K562 (cell line): ENCODE measurements around the gene MYL4. TPM values are rescaled to one million over a fixed set of nuclear protein-coding genes. Genes with fewer than 3 reads are reported as not detected.

Experiments used
- CREB1 ChIP-seq, 2 experiments: sonication (generic) in 1 of 2; formaldehyde crosslinking in 1 of 2; IDR thresholded peaks; 2 replicates each; pipeline versions ENCODE4 v1.6.1 to v1.8.0; 2012 to 2022; ENCODE audit warnings: inconsistent platforms in 1 of 2, mild to moderate bottlenecking in 1 of 2, missing genetic modification reagents in 1 of 2, moderate library complexity in 1 of 2
- DLX4 ChIP-seq: fragments of 250-450 bp; sonication (Bioruptor Pico); IDR thresholded peaks from 2 replicates; pipeline ENCODE4 v1.6.1; 2021; ENCODE audit warnings: mild to moderate bottlenecking
- DMBX1 ChIP-seq: fragments of 250-450 bp; sonication (Bioruptor Pico); IDR thresholded peaks from 2 replicates; pipeline ENCODE4 v1.8.0; 2022; ENCODE audit warnings: inconsistent platforms, mild to moderate bottlenecking, moderate library complexity, borderline replicate concordance
- ELF4 ChIP-seq: fragments of 450-650 bp; formaldehyde crosslinking; IDR thresholded peaks from 2 replicates; pipeline ENCODE4 v1.4.0; 2022; ENCODE audit warnings: missing genetic modification characterization
- GABPB1 ChIP-seq: sonication (generic); formaldehyde crosslinking; IDR thresholded peaks from 2 replicates; pipeline ENCODE4 v1.8.0; 2022; ENCODE audit warnings: mild to moderate bottlenecking, missing genetic modification reagents
- GMEB1 ChIP-seq: fragments of 250-450 bp; sonication (Bioruptor Pico); IDR thresholded peaks from 2 replicates; pipeline ENCODE4 v1.4.0; 2020; ENCODE audit warnings: mild to moderate bottlenecking
- HDAC2 ChIP-seq: fragments of 450-650 bp; IDR thresholded peaks from 2 replicates; pipeline ENCODE4 v1.6.1; 2016; ENCODE audit warnings: mild to moderate bottlenecking
- HMGN3 ChIP-seq: IDR thresholded peaks from 2 replicates; pipeline ENCODE4 v1.6.1; 2011; ENCODE audit warnings: borderline replicate concordance, low read depth, mild to moderate bottlenecking, mixed read lengths, low read length; ENCODE audit not compliant: insufficient read length; ENCODE audit errors: extremely low read depth
- MAFG ChIP-seq: fragments of 450-650 bp; conservative IDR thresholded peaks from 2 replicates; pipeline ENCODE4 v1.6.1; 2016; ENCODE audit warnings: missing genetic modification characterization, missing compliant biosample characterization
- NEUROD1 ChIP-seq: fragments of 150-350 bp; IDR thresholded peaks from 2 replicates; pipeline ENCODE4 v1.6.1; 2014; ENCODE audit warnings: borderline replicate concordance, low read length, low read depth; ENCODE audit not compliant: partially characterized antibody
- NR2C1 ChIP-seq, 2 experiments: fragments of 450-650 bp; IDR thresholded peaks; 2 replicates each; pipeline ENCODE4 v1.6.1; 2017; ENCODE audit warnings: mild to moderate bottlenecking in 2 of 2, antibody characterized with exemption in 1 of 2, inconsistent platforms in 1 of 2, missing compliant biosample characterization in 1 of 2, missing genetic modification characterization in 1 of 2
- PCBP2 ChIP-seq: fragments of 200-400 bp; formaldehyde crosslinking; IDR thresholded peaks from 2 replicates; pipeline ENCODE4 v1.6.1; 2018; ENCODE audit warnings: low read length, low read depth, mild to moderate bottlenecking, moderate library complexity; ENCODE audit not compliant: poor library complexity, severe bottlenecking
- SPI1 ChIP-seq: IDR thresholded peaks from 2 replicates; pipeline ENCODE4 v1.6.1; 2011; ENCODE audit warnings: low read depth, low read length, control low read depth, borderline replicate concordance
- SRSF7 ChIP-seq: fragments of 200-400 bp; formaldehyde crosslinking; optimal IDR thresholded peaks from 2 replicates; pipeline ENCODE3; 2017; ENCODE audit warnings: mild to moderate bottlenecking, low read depth, low read length
- TEAD2 ChIP-seq: fragments of 450-650 bp; IDR thresholded peaks from 2 replicates; pipeline ENCODE4 v1.6.1; 2016; ENCODE audit warnings: missing genetic modification characterization, control low read depth, missing compliant biosample characterization
- USF2 ChIP-seq: sonication (generic); formaldehyde crosslinking; IDR thresholded peaks from 2 replicates; pipeline ENCODE4 v1.5.0; 2020; ENCODE audit warnings: missing genetic modification reagents
- ZBTB8A ChIP-seq: fragments of 450-650 bp; IDR thresholded peaks from 2 replicates; pipeline ENCODE4 v1.6.1; 2018; ENCODE audit warnings: mild to moderate bottlenecking, moderate library complexity; ENCODE audit not compliant: partially characterized antibody
- ZNF212 ChIP-seq: fragments of 450-650 bp; formaldehyde crosslinking; IDR thresholded peaks from 2 replicates; pipeline ENCODE4 v1.4.0; 2020; ENCODE audit warnings: mild to moderate bottlenecking
- ZNF23 ChIP-seq: fragments of 250-450 bp; sonication (Bioruptor Pico); IDR thresholded peaks from 2 replicates; pipeline ENCODE4 v1.4.0; 2020; ENCODE audit warnings: mild to moderate bottlenecking
- ZNF253 ChIP-seq: fragments of 250-450 bp; sonication (Bioruptor Pico); conservative IDR thresholded peaks from 2 replicates; pipeline ENCODE4 v1.6.1; 2021; ENCODE audit warnings: mild to moderate bottlenecking
- ZNF395 ChIP-seq: fragments of 200-800 bp; sonication (Bioruptor generic); IDR thresholded peaks from 2 replicates; pipeline ENCODE4 v1.6.1; 2017; ENCODE audit warnings: missing genetic modification characterization, missing compliant biosample characterization
- ZNF507 ChIP-seq: conservative IDR thresholded peaks from 2 replicates; pipeline ENCODE4 v1.6.1; 2017; ENCODE audit warnings: missing genetic modification characterization, missing compliant biosample characterization
- ZNF699 ChIP-seq: fragments of 250-450 bp; sonication (Bioruptor Pico); IDR thresholded peaks from 2 replicates; pipeline ENCODE4 v1.8.0; 2021; ENCODE audit warnings: mild to moderate bottlenecking, moderate library complexity; ENCODE audit not compliant: insufficient replicate concordance
- ZNF77 ChIP-seq: fragments of 250-450 bp; sonication (Bioruptor Pico); IDR thresholded peaks from 2 replicates; pipeline ENCODE4 v1.5.0; 2020
- polyA plus RNA-seq, 8 experiments: library from polyadenylated mRNA; depleted of rRNA in 4 of 8; stranded (reverse) in 5 of 8; unstranded in 3 of 8; fragments of >200 nt; fragmentation: Nextera tagmentation in 2 of 8; fragmentation: Illumina TruSeq in 1 of 8; extraction: Ambion mirVana in 2 of 8; extraction: Trizol in 1 of 8; gene quantifications; 2 replicates each; pipeline versions ENCODE4 v1.2.1 to v1.2.3, GENCODE V29; 2011 to 2014; ENCODE audit warnings: inconsistent platforms in 1 of 8, missing spikeins in 1 of 8
- total RNA-seq, 7 experiments: library from RNA; depleted of rRNA in 6 of 7; stranded (reverse); fragments of >200 nt in 6 of 7; fragmentation: Illumina TruSeq in 2 of 7; extraction: Trizol in 2 of 7; gene quantifications; 2 replicates each; pipeline versions ENCODE4 v1.2.1 to v1.2.3, GENCODE V29; 2011 to 2021; ENCODE audit warnings: low replicate concordance in 1 of 7

The MYL4 gene
- total and polyA plus RNA-seq, 9 of the 15 experiments (the other 6 are each of a cell fraction or from before 2014, with no cell fraction given), result 117 to 423 (median 221) TPM

- TF ChIP-seq CREB1 (IDR thresholded peaks at IDR 0.05) (peak; percentile 29; the same call in 1 of the 2 replicates), CREB1 (CRISPR knock-in tag; IDR thresholded peaks at IDR 0.05) (peak; percentile 39; the same call in 1 of the 2 replicates), USF2 (CRISPR knock-in tag) (peak; percentile 83), MAFG (tag) (peak; percentile 41), NEUROD1 (no peak), SPI1 (peak; percentile 81), ZNF77 (CRISPR knock-in tag) (no peak), ELF4 (no peak; the same call in 1 of the 2 replicates), NR2C1 (IDR thresholded peaks at IDR 0.05) (peak; percentile 92), NR2C1 (tag; IDR thresholded peaks at IDR 0.05) (peak; percentile 96), GABPB1 (CRISPR knock-in tag) (0 out of 2 replicates have a peak, but pooled peaks have one; percentile 26), ZNF212 (CRISPR knock-in tag) (no peak), HMGN3 (peak; percentile 36), ZBTB8A (no peak), ZNF507 (tag) (no peak), DMBX1 (CRISPR knock-in tag) (peak; percentile 81; the same call in 1 of the 2 replicates), ZNF253 (no peak), TEAD2 (tag) (no peak), ZNF699 (CRISPR knock-in tag) (no peak), ZNF23 (no peak), HDAC2 (peak; percentile 85), PCBP2 (no peak), DLX4 (CRISPR knock-in tag) (no peak), ZNF395 (peak; percentile 76; the same call in 1 of the 2 replicates), GMEB1 (CRISPR knock-in tag) (peak; percentile 20; the same call in 1 of the 2 replicates), SRSF7 (no peak)
These were observed 56.9 kb downstream of the MYL4 start (continued) for GRCh38 chr17:47265983-47266541.
